Testis (tissue), 2 donors: ENCODE results near the gene PARL.

Experiments
- POLR2A ChIP-seq: fragments of 450-650 bp; IDR thresholded peaks from one replicate; pipeline ENCODE4 v1.6.1; 2017; ENCODE audit warnings: antibody characterized with exemption, mild to moderate bottlenecking, moderate library complexity
- TF ChIP-seq, protein P1 (sequence below), 3 experiments: fragments of 450-650 bp in 2 of 3; fragments of 200-600 bp in 1 of 3; sonication (generic) in 1 of 3; IDR thresholded peaks; one replicate each; pipeline ENCODE4 v1.5.1; 2016 to 2019; ENCODE audit warnings: antibody characterized with exemption in 3 of 3, mild to moderate bottlenecking in 2 of 3, moderate library complexity in 1 of 3

DNA sequence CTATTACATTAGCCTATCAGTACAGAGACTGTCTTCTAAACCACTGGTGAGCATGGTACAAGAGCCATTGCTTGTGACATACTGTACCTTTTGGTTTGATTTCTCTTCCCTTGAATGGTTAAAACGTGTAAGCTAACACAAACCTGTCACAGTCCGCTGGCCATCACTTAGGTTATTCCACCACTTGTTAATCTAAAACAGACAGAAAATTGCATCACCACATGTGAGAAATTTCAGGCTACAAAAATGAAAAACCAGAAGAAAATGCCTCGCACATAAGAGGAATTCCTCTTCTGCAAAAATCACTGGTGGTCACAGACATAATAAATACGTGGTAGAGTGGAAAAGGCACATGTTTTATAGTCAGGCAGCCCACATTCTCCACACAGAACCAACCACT lies 22.1 kb downstream of the PARL start:
- TF ChIP-seq, protein P1, sequence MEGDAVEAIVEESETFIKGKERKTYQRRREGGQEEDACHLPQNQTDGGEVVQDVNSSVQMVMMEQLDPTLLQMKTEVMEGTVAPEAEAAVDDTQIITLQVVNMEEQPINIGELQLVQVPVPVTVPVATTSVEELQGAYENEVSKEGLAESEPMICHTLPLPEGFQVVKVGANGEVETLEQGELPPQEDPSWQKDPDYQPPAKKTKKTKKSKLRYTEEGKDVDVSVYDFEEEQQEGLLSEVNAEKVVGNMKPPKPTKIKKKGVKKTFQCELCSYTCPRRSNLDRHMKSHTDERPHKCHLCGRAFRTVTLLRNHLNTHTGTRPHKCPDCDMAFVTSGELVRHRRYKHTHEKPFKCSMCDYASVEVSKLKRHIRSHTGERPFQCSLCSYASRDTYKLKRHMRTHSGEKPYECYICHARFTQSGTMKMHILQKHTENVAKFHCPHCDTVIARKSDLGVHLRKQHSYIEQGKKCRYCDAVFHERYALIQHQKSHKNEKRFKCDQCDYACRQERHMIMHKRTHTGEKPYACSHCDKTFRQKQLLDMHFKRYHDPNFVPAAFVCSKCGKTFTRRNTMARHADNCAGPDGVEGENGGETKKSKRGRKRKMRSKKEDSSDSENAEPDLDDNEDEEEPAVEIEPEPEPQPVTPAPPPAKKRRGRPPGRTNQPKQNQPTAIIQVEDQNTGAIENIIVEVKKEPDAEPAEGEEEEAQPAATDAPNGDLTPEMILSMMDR (IDR thresholded peaks at IDR 0.05): no peak
- TF ChIP-seq POLR2A: no peak
